Measurements from ENCODE around the gene CDKN2C. TPM values are rescaled to one million over a fixed set of nuclear protein-coding genes. Genes with fewer than 3 reads are reported as not detected.
"Not testable (repeated sequence)": the region's sequence is repeated elsewhere in the genome, so short reads cannot be mapped to it uniquely, and the experiment has no call there.

The CDKN2C gene
- total RNA-seq, 2 donors from 2014 or later = 8.1 to 21.4 TPM

GRCh38 chr1:50930193-50930592 lies 39.9 kb upstream of the CDKN2C start:
- Histone ChIP-seq H3K27me3 (no peaks in the 10 kb centered on the region), H3K4me1 (no peaks in the 10 kb centered on the region), H3K9me3 (no peaks in the 10 kb centered on the region), H3K27ac (no peak overlapping the region), H3K36me3 (no peaks in the 10 kb centered on the region), H3K4me3 (no peak overlapping the region), H3K9ac (ENCODE audit: low read depth in 2 of 2, low read length in 2 of 2) (no peak overlapping the region)
- intact Hi-C loops (cut with DNase I) = loop anchor here (5.0 kb wide), 1 partner anchor 262 kb away; no protein-coding TSS in a partner anchor
- DNase-seq = no peak
- no peak for TF ChIP-seq CTCF (IDR thresholded peaks at IDR 0.05)

DNA sequence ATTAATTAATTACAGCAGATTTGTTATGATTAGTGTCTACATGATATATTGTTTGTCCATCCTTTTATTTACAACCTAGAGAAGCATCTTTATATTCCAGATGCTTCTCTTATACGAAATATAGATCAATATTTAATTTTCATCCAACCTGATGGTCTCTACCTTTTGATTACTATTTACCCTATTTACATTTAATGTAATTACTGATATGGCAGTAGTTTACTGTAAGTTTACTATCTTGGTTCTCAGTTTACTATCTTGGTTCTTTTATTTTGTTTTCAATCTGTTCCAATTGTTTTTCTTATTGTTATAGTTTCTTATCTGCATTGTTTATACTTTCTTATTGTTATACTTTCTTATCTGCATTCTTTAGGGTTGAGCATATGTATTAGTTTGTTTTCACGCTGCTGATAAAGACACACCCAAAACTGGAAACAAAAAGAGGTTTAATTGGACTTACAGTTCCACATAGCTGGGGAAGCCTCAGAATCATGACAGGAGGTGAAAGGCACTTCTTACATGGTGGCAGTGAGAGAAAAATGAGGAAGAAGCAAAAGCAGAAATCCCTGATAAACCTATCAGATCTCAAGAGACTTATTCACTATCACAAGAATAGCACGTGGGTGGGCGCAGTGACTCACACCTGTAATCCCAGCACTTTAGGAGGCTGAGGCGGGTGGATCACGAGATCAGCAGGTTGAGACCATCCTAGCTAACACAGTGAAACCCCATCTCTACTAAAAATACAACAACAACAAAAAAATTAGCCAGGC lies 38.9 kb upstream of the CDKN2C start:
- TF ChIP-seq CTCF (IDR thresholded peaks at IDR 0.05) = no peak
- intact Hi-C loops (cut with DNase I) = loop anchor here (5.0 kb wide), 1 partner anchor 261 kb away; no protein-coding TSS in a partner anchor
- no peaks in the 10 kb centered on the region for H3K27me3 ChIP-seq
- H3K4me1 ChIP-seq = no peaks in the 10 kb centered on the region
- H3K27ac ChIP-seq = no peak overlapping the region
- DNase-seq = no peak
- H3K9ac ChIP-seq (ENCODE audit: low read depth in 2 of 2, low read length in 2 of 2) = no peak overlapping the region
- H3K36me3 ChIP-seq = no peaks in the 10 kb centered on the region
- H3K4me3 ChIP-seq = no peak overlapping the region
- no peaks in the 10 kb centered on the region for H3K9me3 ChIP-seq

DNA sequence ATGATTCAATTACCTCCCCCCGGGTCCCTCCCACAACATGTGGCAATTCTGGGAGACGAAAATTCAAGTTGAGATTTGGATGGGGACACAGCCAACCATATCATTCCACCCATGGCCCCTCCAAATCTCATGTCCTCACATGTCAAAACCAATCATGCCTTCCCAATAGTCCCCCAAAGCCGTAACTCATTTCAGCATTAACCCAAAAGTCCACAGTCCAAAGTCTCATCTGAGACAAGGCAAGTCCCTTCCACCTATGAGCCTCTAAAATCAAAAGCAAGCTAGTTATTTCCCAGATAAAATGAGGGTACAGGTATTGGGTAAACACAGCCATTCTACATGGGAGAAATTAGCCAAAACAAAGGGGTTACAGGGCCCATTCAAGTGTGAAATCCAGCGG lies 38.0 kb upstream of the CDKN2C start:
- DNase-seq; H3K4me1 ChIP-seq; H3K4me3 ChIP-seq; H3K27me3 ChIP-seq; H3K9me3 ChIP-seq; H3K36me3 ChIP-seq; H3K27ac ChIP-seq; H3K9ac ChIP-seq (ENCODE audit: low read depth in 2 of 2, low read length in 2 of 2): not testable (repeated sequence)
- intact Hi-C loops (cut with DNase I) = loop anchor here (5.0 kb wide), 1 partner anchor 260 kb away; no protein-coding TSS in a partner anchor

DNA sequence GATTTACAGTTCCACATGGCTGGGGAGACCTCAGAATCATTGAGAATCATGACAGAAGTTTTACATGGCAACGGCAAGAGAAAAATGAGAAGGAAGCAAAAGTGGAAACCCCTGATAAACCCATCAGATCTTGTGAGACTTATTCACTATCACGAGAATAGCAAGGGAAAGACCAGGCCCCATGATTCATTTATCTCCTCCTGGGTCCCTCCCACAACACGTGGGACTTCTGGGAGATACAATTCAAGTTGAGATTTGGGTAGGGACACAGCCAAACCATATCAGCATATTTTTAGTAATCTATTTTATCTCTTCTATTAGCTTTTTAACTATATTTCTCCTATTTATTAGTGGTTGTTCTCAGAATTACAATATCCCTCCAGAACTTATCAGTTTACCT lies 36.3 kb upstream of the CDKN2C start:
- intact Hi-C loops (cut with DNase I) = loop anchor here (5.0 kb wide), 1 partner anchor 259 kb away; no protein-coding TSS in a partner anchor
- not testable (repeated sequence) for H3K27me3 ChIP-seq; H3K4me1 ChIP-seq; H3K9ac ChIP-seq (ENCODE audit: low read depth in 2 of 2, low read length in 2 of 2); H3K36me3 ChIP-seq; H3K9me3 ChIP-seq; DNase-seq; H3K27ac ChIP-seq; H3K4me3 ChIP-seq

- no peaks in the 10 kb centered on the region for H3K27me3 ChIP-seq
- H3K27ac ChIP-seq = no peak overlapping the region
- no peaks in the 10 kb centered on the region for H3K36me3 ChIP-seq
- intact Hi-C loops (cut with DNase I) = loop anchor here (5.0 kb wide), 1 partner anchor 257 kb away; no protein-coding TSS in a partner anchor
- TF ChIP-seq CTCF (IDR thresholded peaks at IDR 0.05) = no peak
- DNase-seq = no peak
- H3K4me1 ChIP-seq = no peaks in the 10 kb centered on the region
- H3K4me3 ChIP-seq = no peak overlapping the region
- H3K9ac ChIP-seq (ENCODE audit: low read depth in 2 of 2, low read length in 2 of 2) = no peak overlapping the region
- no peaks in the 10 kb centered on the region for H3K9me3 ChIP-seq
These were observed 35.2 kb upstream of the CDKN2C start for GRCh38 chr1:50934838-50935237.

DNA sequence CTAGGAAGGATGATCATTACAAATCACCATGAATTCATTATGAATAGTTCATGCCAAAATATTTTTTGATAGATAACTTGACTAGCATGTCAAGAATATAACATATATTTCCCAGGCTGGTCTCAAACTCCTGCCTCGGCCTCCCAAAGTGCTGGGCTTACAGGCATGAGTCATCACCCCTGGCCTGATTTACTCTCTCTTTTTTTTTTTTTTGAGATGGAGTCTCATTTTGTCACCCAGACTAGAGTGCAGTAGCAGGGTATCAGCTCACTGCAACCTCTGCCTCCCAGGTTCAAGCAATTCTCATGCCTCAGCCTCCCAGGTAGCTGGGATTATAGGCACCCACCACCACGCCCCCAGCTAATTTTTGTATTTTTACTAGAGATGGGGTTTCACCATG lies 34.8 kb upstream of the CDKN2C start:
- DNase-seq; H3K9ac ChIP-seq (ENCODE audit: low read depth in 2 of 2, low read length in 2 of 2); H3K9me3 ChIP-seq; H3K4me3 ChIP-seq; H3K36me3 ChIP-seq; intact Hi-C loops (cut with DNase I); H3K4me1 ChIP-seq; H3K27ac ChIP-seq; H3K27me3 ChIP-seq: not testable (repeated sequence)

DNA sequence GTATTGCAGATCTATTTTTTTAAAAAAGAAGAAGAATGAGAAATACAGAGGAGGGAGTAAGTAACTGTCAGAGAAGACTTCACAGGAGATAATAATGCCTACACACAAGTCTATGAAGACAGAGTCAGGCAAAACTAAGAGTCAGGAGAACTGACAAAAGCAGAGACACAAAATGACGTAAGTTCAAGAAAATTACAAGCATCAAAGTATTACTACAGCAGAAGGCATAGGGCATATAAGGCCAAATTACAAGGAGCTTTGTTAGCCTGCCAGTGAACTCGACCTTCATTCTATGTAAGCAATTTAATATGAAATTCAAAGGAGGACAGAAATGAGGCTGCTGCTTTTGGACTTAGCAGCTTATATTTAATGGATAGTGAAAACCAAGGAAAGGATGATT lies 33.7 kb upstream of the CDKN2C start:
- Histone ChIP-seq H3K9ac (ENCODE audit: low read depth in 2 of 2, low read length in 2 of 2) (no peak overlapping the region), H3K27ac (no peak overlapping the region), H3K4me3 (no peak overlapping the region), H3K9me3 (no peaks in the 10 kb centered on the region), H3K36me3 (no peaks in the 10 kb centered on the region), H3K27me3 (no peaks in the 10 kb centered on the region), H3K4me1 (no peaks in the 10 kb centered on the region)
- intact Hi-C loops (cut with DNase I) = no loop called here
- no peak for TF ChIP-seq CTCF (IDR thresholded peaks at IDR 0.05)
- no peak for DNase-seq
